Smooth muscle cell (in vitro differentiated cells): ENCODE results near the gene TMEM131L. TPM values are rescaled to one million over a fixed set of nuclear protein-coding genes. Genes with fewer than 3 reads are reported as not detected.
A peak's percentile ranks its signal among the peaks of the same experiment; 100 is the strongest.

Experiments
- DNase-seq: peaks from one replicate; lab custom pipeline; 2025; ENCODE audit not compliant: unreplicated experiment; lab: John Stamatoyannopoulos, UW
- H2AFZ ChIP-seq: fragments of 200-600 bp; sonication (generic); 2 replicates; pipeline ENCODE4 v1.6.0; 2016; ENCODE audit warnings: antibody characterized with exemption, low read depth, mild to moderate bottlenecking
- H3F3A ChIP-seq: fragments of 200-600 bp; sonication (generic); 2 replicates; pipeline ENCODE4 v1.6.0; 2017; ENCODE audit warnings: antibody characterized with exemption, low read depth
- H3K27ac ChIP-seq: fragments of 200-600 bp; sonication (generic); 2 replicates; pipeline ENCODE4 v1.5.1; 2016; ENCODE audit warnings: low read depth, mild to moderate bottlenecking
- H3K27me3 ChIP-seq: fragments of 200-600 bp; sonication (generic); 2 replicates; pipeline ENCODE4 v1.6.1; 2016; ENCODE audit warnings: low read depth, mild to moderate bottlenecking
- H3K36me3 ChIP-seq: fragments of 200-600 bp; sonication (generic); 2 replicates; pipeline ENCODE4 v1.5.1; 2016; ENCODE audit warnings: low read depth
- H3K4me1 ChIP-seq: fragments of 200-600 bp; sonication (generic); 2 replicates; pipeline ENCODE4 v1.5.1; 2016; ENCODE audit warnings: low read depth
- H3K4me2 ChIP-seq: fragments of 200-600 bp; sonication (generic); 2 replicates; pipeline ENCODE4 v1.6.0; 2016; ENCODE audit warnings: mild to moderate bottlenecking
- H3K4me3 ChIP-seq: fragments of 200-600 bp; sonication (generic); 2 replicates; pipeline ENCODE4 v1.5.1; 2016; ENCODE audit warnings: mild to moderate bottlenecking
- H3K79me2 ChIP-seq: fragments of 200-600 bp; sonication (generic); 2 replicates; pipeline ENCODE4 v1.6.0; 2016; ENCODE audit warnings: low read depth, mild to moderate bottlenecking
- H3K9ac ChIP-seq: fragments of 200-600 bp; sonication (generic); 2 replicates; pipeline ENCODE4 v1.6.0; 2016; ENCODE audit warnings: low read depth
- H3K9me3 ChIP-seq: fragments of 200-600 bp; sonication (generic); replicated peaks from 2 replicates; pipeline ENCODE4 v1.5.1; 2016; ENCODE audit warnings: low read depth
- H4K20me1 ChIP-seq: fragments of 200-600 bp; sonication (generic); 2 replicates; pipeline ENCODE4 v1.6.0; 2016; ENCODE audit warnings: low read depth
- WGBS: methylation state at CpG from one replicate; pipeline ENCODE4 v1.1.7; 2016; ENCODE audit warnings: low lambda C conversion rate; 5-methylcytosine and 5-hydroxymethylcytosine counted together
- polyA plus RNA-seq: library from polyadenylated mRNA; unstranded; fragments of >200 nt; fragmentation: Nextera tagmentation; extraction: Ambion mirVana; gene quantifications from 2 replicates; pipeline ENCODE4 v1.2.1, GENCODE V29; 2016
- total RNA-seq: library from RNA; depleted of rRNA; stranded (reverse); fragments of >200 nt; gene quantifications from 2 replicates; pipeline ENCODE4 v1.2.3, GENCODE V29; 2014
- TF ChIP-seq, protein P1 (sequence below): fragments of 200-600 bp; sonication (generic); IDR thresholded peaks from 2 replicates; pipeline ENCODE4 v1.5.1; 2017; ENCODE audit warnings: borderline replicate concordance, mild to moderate bottlenecking, antibody characterized with exemption; ENCODE audit not compliant: insufficient read depth, poor library complexity, severe bottlenecking

The TMEM131L gene
- total and polyA plus RNA-seq, 2 experiments from 2014 or later = 4.3 to 6.7 TPM

DNA sequence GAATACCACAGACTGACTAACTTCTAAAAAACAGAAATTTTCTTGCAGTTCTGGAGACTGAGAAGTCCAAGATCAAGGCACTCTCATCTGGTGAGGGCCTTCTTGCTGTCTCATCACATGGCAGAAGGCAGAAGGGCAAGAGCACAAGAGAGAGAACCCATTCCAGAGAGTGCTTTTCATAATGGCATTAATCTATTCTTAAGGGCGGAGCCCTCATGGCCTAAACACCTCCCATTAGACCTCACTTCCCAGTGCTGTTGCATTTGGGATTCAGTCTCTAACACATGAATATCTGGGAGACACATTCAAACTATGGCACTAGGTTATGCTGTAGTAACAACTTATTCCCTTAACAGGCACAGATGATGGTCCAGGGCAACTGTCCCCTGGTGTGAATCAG is 180.8 kb downstream of the TMEM131L start:
- Histone ChIP-seq H3K4me1 (no peaks in the 10 kb centered on the region), H3K4me2 (no peak overlapping the region), H3K79me2 (no peaks in the 10 kb centered on the region), H3K27me3 (no peaks in the 10 kb centered on the region), H3K9me3 (no peaks in the 10 kb centered on the region), H2AFZ (no peak overlapping the region), H3K27ac (no peak overlapping the region), H4K20me1 (no peaks in the 10 kb centered on the region), H3K9ac (no peak overlapping the region), H3F3A (no peaks in the 10 kb centered on the region), H3K36me3 (no peaks in the 10 kb centered on the region), H3K4me3 (no peak overlapping the region)
- TF ChIP-seq, protein P1, sequence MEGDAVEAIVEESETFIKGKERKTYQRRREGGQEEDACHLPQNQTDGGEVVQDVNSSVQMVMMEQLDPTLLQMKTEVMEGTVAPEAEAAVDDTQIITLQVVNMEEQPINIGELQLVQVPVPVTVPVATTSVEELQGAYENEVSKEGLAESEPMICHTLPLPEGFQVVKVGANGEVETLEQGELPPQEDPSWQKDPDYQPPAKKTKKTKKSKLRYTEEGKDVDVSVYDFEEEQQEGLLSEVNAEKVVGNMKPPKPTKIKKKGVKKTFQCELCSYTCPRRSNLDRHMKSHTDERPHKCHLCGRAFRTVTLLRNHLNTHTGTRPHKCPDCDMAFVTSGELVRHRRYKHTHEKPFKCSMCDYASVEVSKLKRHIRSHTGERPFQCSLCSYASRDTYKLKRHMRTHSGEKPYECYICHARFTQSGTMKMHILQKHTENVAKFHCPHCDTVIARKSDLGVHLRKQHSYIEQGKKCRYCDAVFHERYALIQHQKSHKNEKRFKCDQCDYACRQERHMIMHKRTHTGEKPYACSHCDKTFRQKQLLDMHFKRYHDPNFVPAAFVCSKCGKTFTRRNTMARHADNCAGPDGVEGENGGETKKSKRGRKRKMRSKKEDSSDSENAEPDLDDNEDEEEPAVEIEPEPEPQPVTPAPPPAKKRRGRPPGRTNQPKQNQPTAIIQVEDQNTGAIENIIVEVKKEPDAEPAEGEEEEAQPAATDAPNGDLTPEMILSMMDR = no peak
- 100% methylated on average over 1 of the region's 1 CpG for WGBS
- no peak for DNase-seq

DNA sequence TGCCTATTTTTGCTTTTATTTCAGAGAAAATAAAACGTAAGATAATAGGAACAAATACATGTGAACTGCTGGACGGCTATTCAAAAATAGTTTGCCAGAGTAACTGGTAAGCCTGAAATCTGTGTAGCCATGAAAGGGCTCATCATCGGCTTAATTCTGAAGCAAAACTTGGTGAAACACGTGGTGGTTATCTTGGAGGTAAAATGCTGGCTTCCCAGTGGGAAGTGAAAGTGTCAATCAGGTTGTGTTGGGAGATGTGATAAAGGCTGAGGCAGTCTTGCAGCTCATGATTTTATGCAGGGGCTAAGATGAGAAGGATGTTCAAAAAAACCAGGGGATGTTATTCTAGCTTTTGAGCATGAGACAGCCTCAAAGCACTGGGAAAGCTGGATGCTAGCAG is 181.8 kb downstream of the TMEM131L start:
- TF ChIP-seq, protein P1 = no peak
- Histone ChIP-seq H3K9me3 (no peaks in the 10 kb centered on the region), H3F3A (no peaks in the 10 kb centered on the region), H3K36me3 (no peaks in the 10 kb centered on the region), H3K4me2 (no peak overlapping the region), H3K27ac (no peak overlapping the region), H3K79me2 (no peaks in the 10 kb centered on the region), H3K4me3 (no peak overlapping the region), H2AFZ (no peak overlapping the region), H4K20me1 (no peaks in the 10 kb centered on the region), H3K4me1 (no peaks in the 10 kb centered on the region), H3K9ac (no peak overlapping the region), H3K27me3 (no peaks in the 10 kb centered on the region)
- DNase-seq = no peak
- WGBS = 71% methylated on average over 4 of the region's 4 CpGs

DNA sequence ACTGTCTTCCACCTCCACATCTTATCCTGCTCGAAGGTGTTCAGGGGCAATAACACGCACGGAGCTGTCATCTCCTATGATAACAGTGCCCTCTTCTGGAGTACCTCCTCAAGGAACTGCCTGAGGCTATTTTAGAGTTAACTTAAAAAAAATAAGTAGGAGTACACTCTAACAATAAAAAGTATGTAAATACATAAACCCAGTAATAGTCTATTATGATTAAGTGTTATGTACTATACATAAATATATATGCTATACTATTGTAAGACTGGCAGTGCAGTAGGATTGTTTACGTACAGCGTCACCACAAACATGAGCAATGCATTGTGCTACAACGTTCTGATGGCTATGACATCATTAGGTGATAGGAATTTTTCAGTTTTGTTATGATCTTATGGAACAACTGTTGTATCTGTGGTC is 183.4 kb downstream of the TMEM131L start:
- 55% methylated on average over 6 of the region's 6 CpGs for WGBS
- Histone ChIP-seq H3K4me2 (no peak overlapping the region), H3F3A (no peaks in the 10 kb centered on the region), H3K79me2 (no peaks in the 10 kb centered on the region), H4K20me1 (no peaks in the 10 kb centered on the region), H2AFZ (no peak overlapping the region), H3K27ac (no peak overlapping the region), H3K9me3 (no peaks in the 10 kb centered on the region), H3K4me3 (no peak overlapping the region), H3K27me3 (no peaks in the 10 kb centered on the region), H3K36me3 (no peaks in the 10 kb centered on the region), H3K9ac (no peak overlapping the region), H3K4me1 (no peaks in the 10 kb centered on the region)
- DNase-seq = no peak
- TF ChIP-seq, protein P1 = peak; percentile 41

DNA sequence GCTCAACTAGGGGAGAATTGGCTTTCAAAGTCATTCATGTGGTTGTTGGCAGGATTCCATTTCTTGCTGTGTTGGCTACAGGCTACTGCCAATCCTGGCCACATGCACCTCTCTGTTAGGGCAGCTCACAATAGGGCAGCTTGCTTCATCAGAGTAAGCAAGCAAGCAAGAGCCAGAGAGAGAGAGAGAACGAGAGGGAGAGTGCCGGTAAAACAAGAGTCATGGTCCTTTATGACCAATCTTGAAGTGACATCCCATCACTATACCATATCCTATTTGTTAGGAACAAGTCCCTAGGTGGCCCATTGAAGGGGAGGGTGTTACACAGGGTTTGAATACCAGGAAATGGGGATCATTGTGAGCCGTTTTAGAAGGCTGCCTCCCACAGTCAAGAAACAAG is 185.0 kb downstream of the TMEM131L start:
- TF ChIP-seq, protein P1 = no peak
- DNase-seq = no peak
- Histone ChIP-seq H4K20me1 (no peaks in the 10 kb centered on the region), H3F3A (no peaks in the 10 kb centered on the region), H3K4me3 (no peak overlapping the region), H3K36me3 (no peaks in the 10 kb centered on the region), H3K9ac (no peak overlapping the region), H2AFZ (no peak overlapping the region), H3K4me2 (no peak overlapping the region), H3K9me3 (no peaks in the 10 kb centered on the region), H3K27ac (no peak overlapping the region), H3K4me1 (no peaks in the 10 kb centered on the region), H3K27me3 (no peaks in the 10 kb centered on the region), H3K79me2 (no peaks in the 10 kb centered on the region)
- 84% methylated on average over 3 of the region's 3 CpGs for WGBS
